Right lobe of liver (tissue), 4 donors: Measurements from ENCODE around the gene WEE1.

Source experiments
- CTCF ChIP-seq, 4 donors: fragments of 200-600 bp in 3 of 4; fragments of 450-650 bp in 1 of 4; IDR thresholded peaks; one replicate each; pipeline versions ENCODE4 v1.5.1 to v1.8.0; 2016 to 2022; ENCODE audit warnings: antibody characterized with exemption in 4 of 4, mild to moderate bottlenecking in 2 of 4
- POLR2A ChIP-seq: fragments of 450-650 bp; IDR thresholded peaks from one replicate; pipeline ENCODE4 v1.6.1; 2017; ENCODE audit warnings: antibody characterized with exemption, mild to moderate bottlenecking
- donor health status: DM: no; HTN: no; CAD: no.
- donor health status: DM: no; HTN: no; CAD: no.
- donor health status: DM: no; HTN: yes; CAD: no.

GRCh38 chr11:9527481-9528135 is 45.9 kb upstream of the WEE1 start:
- TF ChIP-seq CTCF (IDR thresholded peaks at IDR 0.05): no peak
- TF ChIP-seq POLR2A: no peak
